Mesenchymal stem cell (in vitro differentiated cells and primary cell): ENCODE results near the gene FAM20B.

Experiments used
- DNase-seq: peaks from one replicate; pipeline ENCODE4 v3.0.0-alpha.2; 2013
- H2AFZ ChIP-seq: one replicate; pipeline ENCODE4 v1.6.1; 2013; ENCODE audit warnings: low read depth, mild to moderate bottlenecking, control low read depth, inconsistent platforms, low read length, moderate library complexity
- H2AK5ac ChIP-seq: 2 replicates; pipeline ENCODE4 v1.6.1; 2013; ENCODE audit warnings: low read length, moderate library complexity, mild to moderate bottlenecking, inconsistent platforms; ENCODE audit not compliant: severe bottlenecking
- H2BK120ac ChIP-seq: one replicate; pipeline ENCODE4 v1.6.1; 2013; ENCODE audit warnings: low read depth, mild to moderate bottlenecking, inconsistent platforms, low read length, moderate library complexity
- H2BK12ac ChIP-seq, 2 experiments: one replicate each; pipeline ENCODE4 v1.6.1; 2013; ENCODE audit warnings: inconsistent platforms in 2 of 2, low read length in 2 of 2, mild to moderate bottlenecking in 2 of 2, moderate library complexity in 2 of 2, control low read depth in 1 of 2
- H2BK15ac ChIP-seq: one replicate; pipeline ENCODE4 v1.6.1; 2013; ENCODE audit warnings: mild to moderate bottlenecking, low read depth, inconsistent platforms; ENCODE audit not compliant: poor library complexity, severe bottlenecking
- H2BK5ac ChIP-seq: 2 replicates; pipeline ENCODE4 v1.6.1; 2013; ENCODE audit warnings: low read depth, mild to moderate bottlenecking, low read length, control low read depth, inconsistent platforms; ENCODE audit not compliant: poor library complexity, severe bottlenecking
- H3K14ac ChIP-seq, 2 experiments: one replicate each; pipeline ENCODE4 v1.6.1; 2013; ENCODE audit warnings: inconsistent platforms in 2 of 2, low read length in 2 of 2, control low read depth in 1 of 2, mild to moderate bottlenecking in 1 of 2, moderate library complexity in 1 of 2
- H3K18ac ChIP-seq, 2 experiments: one replicate each; pipeline ENCODE4 v1.6.1; 2013; ENCODE audit warnings: inconsistent platforms in 2 of 2, low read length in 2 of 2, control low read depth in 1 of 2, low read depth in 1 of 2, mild to moderate bottlenecking in 1 of 2
- H3K23ac ChIP-seq, 2 experiments: one replicate each; pipeline ENCODE4 v1.6.1; 2013; ENCODE audit warnings: inconsistent platforms in 2 of 2, low read length in 2 of 2, mild to moderate bottlenecking in 2 of 2, moderate library complexity in 2 of 2, control low read depth in 1 of 2
- H3K27ac ChIP-seq: 2 replicates; pipeline ENCODE4 v1.5.1; 2013; ENCODE audit warnings: mild to moderate bottlenecking, moderate library complexity, low read length, control low read depth, inconsistent platforms; ENCODE audit not compliant: poor library complexity, severe bottlenecking
- H3K27me3 ChIP-seq, 2 experiments: 2 replicates each; pipeline versions ENCODE4 v1.6.1 to v1.7.0; 2013; ENCODE audit warnings: low read length in 2 of 2, mild to moderate bottlenecking in 2 of 2, moderate library complexity in 2 of 2, control low read depth in 1 of 2, inconsistent platforms in 1 of 2; ENCODE audit not compliant: control insufficient read depth in 1 of 2, insufficient read depth in 1 of 2
- H3K36me3 ChIP-seq, 2 experiments: 2 replicates each; pipeline versions ENCODE4 v1.6.1 to v1.7.0; 2013; ENCODE audit warnings: low read length in 2 of 2, control low read depth in 1 of 2, inconsistent platforms in 1 of 2, low read depth in 1 of 2, mild to moderate bottlenecking in 1 of 2; ENCODE audit not compliant: insufficient read depth in 2 of 2, control insufficient read depth in 1 of 2
- H3K4ac ChIP-seq, 2 experiments: one replicate each; pipeline ENCODE4 v1.6.1; 2013; ENCODE audit warnings: inconsistent platforms in 2 of 2, low read length in 2 of 2, mild to moderate bottlenecking in 2 of 2, moderate library complexity in 2 of 2, control low read depth in 1 of 2, low read depth in 1 of 2
- H3K4me1 ChIP-seq: 2 replicates; pipeline ENCODE4 v1.6.1; 2013; ENCODE audit warnings: low read depth, low read length, control low read depth; ENCODE audit not compliant: control insufficient read depth, insufficient read depth
- H3K4me2 ChIP-seq: 2 replicates; pipeline ENCODE4 v1.6.1; 2013; ENCODE audit warnings: low read length, mild to moderate bottlenecking, inconsistent platforms; ENCODE audit not compliant: poor library complexity, severe bottlenecking
- H3K4me3 ChIP-seq, 2 experiments: 2 replicates each; pipeline versions ENCODE4 v1.5.1 to v1.7.0; 2013; ENCODE audit warnings: low read length in 2 of 2, mild to moderate bottlenecking in 2 of 2, control low read depth in 1 of 2, low read depth in 1 of 2; ENCODE audit not compliant: insufficient read depth in 1 of 2
- H3K79me1 ChIP-seq: replicated peaks from 2 replicates; pipeline ENCODE4 v1.6.1; 2013; ENCODE audit warnings: mild to moderate bottlenecking, control low read depth, low read length, inconsistent platforms; ENCODE audit not compliant: poor library complexity, severe bottlenecking
- H3K9ac ChIP-seq: 2 replicates; pipeline ENCODE4 v1.7.0; 2013; ENCODE audit warnings: mild to moderate bottlenecking, low read length, moderate library complexity
- H3K9me3 ChIP-seq: 2 replicates; pipeline ENCODE4 v1.7.0; 2013; ENCODE audit warnings: mild to moderate bottlenecking, low read length; ENCODE audit not compliant: control insufficient read depth
- H4K8ac ChIP-seq: one replicate; pipeline ENCODE4 v1.6.1; 2013; ENCODE audit warnings: inconsistent platforms, mild to moderate bottlenecking, low read length, moderate library complexity
- H4K91ac ChIP-seq: one replicate; pipeline ENCODE4 v1.6.1; 2013; ENCODE audit warnings: mild to moderate bottlenecking, low read length, inconsistent platforms
- WGBS: methylation state at CpG from one replicate; pipeline ENCODE4 v1.1.7; 2013; ENCODE audit warnings: mixed read lengths; 5-methylcytosine and 5-hydroxymethylcytosine counted together

Gene FAM20B

GRCh38 chr1:179058487-179059483 lies 33.1 kb downstream of the FAM20B start:
- no peak overlapping the region for H3K23ac ChIP-seq
- no peak overlapping the region for H2BK15ac ChIP-seq
- peak overlapping the region in 1 of 2 experiments; percentile 2 for H3K4me3 ChIP-seq
- H3K14ac ChIP-seq, result no peak overlapping the region
- DNase-seq, result no peak
- peak overlapping the region in 1 of 2 experiments; percentile 19 for H3K18ac ChIP-seq
- H3K4me2 ChIP-seq, result no peak overlapping the region
- no peak overlapping the region for H2BK120ac ChIP-seq
- no peaks in the 10 kb centered on the region for H3K27me3 ChIP-seq
- peak overlapping the region; percentile 67 for H3K9ac ChIP-seq
- H3K79me1 ChIP-seq, result peaks cover 8% of the 10 kb centered on the region
- peak overlapping the region; percentile 70 for H3K27ac ChIP-seq
- no peak overlapping the region for H4K8ac ChIP-seq
- H2AFZ ChIP-seq, result no peak overlapping the region
- peak overlapping the region in 1 of 2 experiments; percentile 49 for H2BK12ac ChIP-seq
- peaks cover 3% of the 10 kb centered on the region for H3K4me1 ChIP-seq
- no peak overlapping the region for H3K4ac ChIP-seq
- H3K9me3 ChIP-seq, result peaks cover 4% of the 10 kb centered on the region
- H2BK5ac ChIP-seq, result no peak overlapping the region
- H4K91ac ChIP-seq, result no peak overlapping the region
- WGBS, result 95% methylated on average over 3 of the region's 3 CpGs
- H3K36me3 ChIP-seq, result peaks cover 0 to 50% of the 10 kb centered on the region in 2 experiments
- no peak overlapping the region for H2AK5ac ChIP-seq

- peaks cover 7% of the 10 kb centered on the region for H3K79me1 ChIP-seq
- no peak overlapping the region for H4K91ac ChIP-seq
- H4K8ac ChIP-seq, result no peak overlapping the region
- H3K36me3 ChIP-seq, result peaks cover 3 to 55% of the 10 kb centered on the region in 2 experiments
- no peak overlapping the region for H3K4me2 ChIP-seq
- H2BK12ac ChIP-seq, result no peak overlapping the region
- no peak overlapping the region for H3K27ac ChIP-seq
- no peak overlapping the region for H3K18ac ChIP-seq
- no peak overlapping the region for H3K4me3 ChIP-seq
- no peak overlapping the region for H2AK5ac ChIP-seq
- H3K9ac ChIP-seq, result no peak overlapping the region
- no peak for DNase-seq
- H2BK15ac ChIP-seq, result no peak overlapping the region
- no peak overlapping the region for H3K4ac ChIP-seq
- 87% methylated on average over 5 of the region's 8 CpGs for WGBS
- H3K27me3 ChIP-seq, result no peaks in the 10 kb centered on the region
- no peak overlapping the region for H3K23ac ChIP-seq
- peaks cover 3% of the 10 kb centered on the region for H3K4me1 ChIP-seq
- no peak overlapping the region for H2BK5ac ChIP-seq
- H3K9me3 ChIP-seq, result peaks cover under 1% of the 10 kb centered on the region
- no peak overlapping the region for H2AFZ ChIP-seq
- no peak overlapping the region for H2BK120ac ChIP-seq
- no peak overlapping the region for H3K14ac ChIP-seq
Observed at GRCh38 chr1:179061360-179062282, 35.9 kb downstream of the FAM20B start.

- Histone ChIP-seq H3K4me1 (no peaks in the 10 kb centered on the region), H2BK12ac (no peak overlapping the region), H3K4ac (no peak overlapping the region), H3K79me1 (peaks cover 4% of the 10 kb centered on the region), H4K91ac (no peak overlapping the region), H3K18ac (no peak overlapping the region), H3K27me3 (no peaks in the 10 kb centered on the region), H3K36me3 (peaks cover 14 to 66% of the 10 kb centered on the region in 2 experiments), H2BK15ac (no peak overlapping the region), H3K23ac (no peak overlapping the region), H3K14ac (no peak overlapping the region), H3K4me2 (no peak overlapping the region), H4K8ac (no peak overlapping the region), H2AFZ (no peak overlapping the region), H3K9me3 (no peaks in the 10 kb centered on the region), H3K4me3 (no peak overlapping the region), H2AK5ac (no peak overlapping the region), H2BK5ac (no peak overlapping the region), H2BK120ac (no peak overlapping the region), H3K9ac (no peak overlapping the region), H3K27ac (no peak overlapping the region)
- DNase-seq, result no peak
- 99% methylated on average over 3 of the region's 4 CpGs for WGBS
Observed at GRCh38 chr1:179066471-179066870, 40.8 kb downstream of the FAM20B start.
